ENCODE data around the gene ABCA1.
A peak's percentile ranks its signal among the peaks of the same experiment; 100 is the strongest.

Gene ABCA1

GRCh38 chr9:104746798-104747197, 181.2 kb downstream of the ABCA1 start:
- no peak for FAIRE-seq

GRCh38 chr9:104746285-104746684, 181.7 kb downstream of the ABCA1 start:
- no peak for FAIRE-seq

DNA sequence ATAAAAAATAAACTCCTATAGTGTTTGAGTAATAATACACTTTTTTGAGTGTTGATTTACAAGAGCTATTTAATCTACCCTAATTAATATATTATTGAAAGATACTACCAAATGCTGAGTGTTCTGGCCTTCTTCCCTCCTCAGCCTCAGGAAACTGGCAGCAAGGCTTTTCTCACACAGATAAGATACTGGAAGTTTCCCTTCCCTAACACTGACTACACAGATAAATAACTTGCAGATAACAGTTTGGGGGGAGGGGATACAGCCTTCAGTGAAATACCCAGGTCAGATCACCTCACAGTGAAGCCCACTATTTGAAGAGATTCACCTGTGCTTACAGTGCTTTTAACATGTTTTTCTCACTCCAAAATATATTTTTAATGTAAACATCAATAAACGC, 182.1 kb downstream of the ABCA1 start:
- no peak for FAIRE-seq

DNA sequence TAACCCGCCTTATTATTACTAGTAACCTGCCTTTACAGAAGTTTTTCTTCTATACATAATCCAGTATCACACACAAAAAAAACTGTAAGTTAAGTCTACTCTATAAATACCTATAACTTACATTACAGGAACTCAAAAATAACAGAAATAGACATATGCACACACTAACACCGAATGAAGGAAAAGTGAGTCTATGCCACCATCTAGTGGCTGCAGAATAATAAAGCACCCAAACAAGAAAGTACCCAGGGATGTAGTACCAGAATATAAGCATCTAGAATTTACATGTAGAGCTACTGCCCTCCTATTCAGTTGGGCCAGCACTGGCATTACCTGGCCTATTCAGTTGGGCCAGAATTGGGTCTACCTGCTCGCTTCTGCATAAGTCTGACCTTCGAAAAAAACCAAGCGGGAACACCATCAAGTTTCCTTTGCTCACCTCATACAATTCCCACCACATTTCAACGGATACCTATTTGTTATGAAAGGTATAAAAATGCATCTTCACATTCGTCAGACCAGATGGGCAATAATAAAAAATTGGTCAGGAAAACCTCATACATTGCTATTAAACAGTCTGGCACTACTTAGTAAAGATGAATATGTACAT, 184.5 kb downstream of the ABCA1 start:
- peak; percentile 79 for FAIRE-seq

DNA sequence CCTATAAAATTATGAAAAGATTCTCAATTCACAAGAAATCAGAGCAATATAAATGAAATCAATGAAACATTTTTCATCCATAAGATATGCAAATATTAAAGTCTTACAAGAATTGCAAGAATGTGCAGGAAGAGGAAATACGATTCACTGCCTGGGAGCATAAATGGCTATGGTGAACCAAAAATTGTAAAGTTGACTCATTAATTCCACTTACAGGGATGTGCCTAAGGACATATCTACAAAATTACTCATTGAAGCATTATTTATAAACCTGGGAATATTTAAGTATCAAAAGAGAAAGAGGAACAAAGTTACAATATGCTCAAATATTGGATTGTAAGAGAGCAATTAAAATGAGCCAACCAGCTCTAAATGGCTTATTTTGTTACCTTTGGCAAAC, 187.3 kb downstream of the ABCA1 start:
- no peak for FAIRE-seq

DNA sequence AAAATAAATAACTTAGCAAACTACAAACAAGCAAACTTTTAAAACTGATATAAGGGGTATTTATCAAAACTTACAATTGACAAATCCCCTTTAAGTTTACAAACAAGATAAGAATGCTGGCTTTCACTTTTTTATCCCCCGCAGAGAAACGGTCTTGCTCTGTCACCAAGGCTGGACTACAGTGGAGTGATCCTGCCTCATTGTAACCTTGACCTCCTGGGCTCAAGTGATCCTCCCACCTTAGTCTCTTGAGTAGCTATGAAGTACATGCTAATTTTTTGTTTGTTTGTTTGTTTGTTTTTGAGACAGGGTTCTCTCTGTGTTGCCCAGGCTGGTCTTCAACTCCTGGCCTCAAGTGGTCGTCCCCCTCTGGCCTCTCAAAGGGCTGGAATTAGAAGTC, 189.5 kb downstream of the ABCA1 start:
- FAIRE-seq, result no peak
